NCI-H460 (cell line): Measurements from ENCODE around the gene LRRC28. TPM values are rescaled to one million over a fixed set of nuclear protein-coding genes. Genes with fewer than 3 reads are reported as not detected.

Experiments
- DNase-seq: peaks from one replicate; pipeline ENCODE4 v3.0.0-alpha.2; 2016; ENCODE audit warnings: low read depth; ENCODE audit errors: extremely low read depth
- total RNA-seq: library from RNA; depleted of rRNA; stranded (reverse); fragments of >200 nt; shearing (Covaris generic); gene quantifications from 2 replicates; pipeline ENCODE4 v1.2.3, GENCODE V29; 2014

LRRC28 gene
- total RNA-seq, 1 experiment from 2014 or later, result 21.6 TPM

- no peak for DNase-seq
Observed at GRCh38 chr15:99296386-99296785, 45.1 kb downstream of the LRRC28 start.

- no peak for DNase-seq
Observed at GRCh38 chr15:99303907-99304306, 52.6 kb downstream of the LRRC28 start.

GRCh38 chr15:99305761-99306505, 54.7 kb downstream of the LRRC28 start:
- DNase-seq, result no peak

- no peak for DNase-seq
Observed at GRCh38 chr15:99306694-99307338, 55.5 kb downstream of the LRRC28 start.

GRCh38 chr15:99307735-99308134, 56.5 kb downstream of the LRRC28 start:
- DNase-seq, result no peak

DNA sequence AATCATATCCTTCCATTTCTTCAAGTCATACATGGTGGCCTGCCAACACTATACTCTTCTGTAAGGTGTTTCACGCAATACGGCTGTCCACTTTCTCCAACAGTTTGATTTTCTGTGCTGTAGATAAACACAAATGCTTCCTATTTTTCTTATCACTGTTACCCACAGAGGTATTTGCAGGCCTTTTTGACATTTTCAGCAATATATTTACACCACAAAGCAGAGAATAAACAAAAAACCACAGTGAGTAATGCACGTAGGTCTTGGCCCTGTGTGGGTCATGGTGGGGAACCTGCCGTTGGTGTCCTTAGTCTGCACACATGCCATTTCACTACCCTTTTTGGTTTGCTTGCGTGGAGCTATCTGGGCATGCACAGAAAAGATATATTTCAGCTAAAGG, 59.5 kb downstream of the LRRC28 start:
- no peak for DNase-seq

- no peak for DNase-seq
Observed at GRCh38 chr15:99312228-99312627, 60.9 kb downstream of the LRRC28 start.

- DNase-seq, result no peak
Observed at GRCh38 chr15:99312794-99313193, 61.5 kb downstream of the LRRC28 start.

DNA sequence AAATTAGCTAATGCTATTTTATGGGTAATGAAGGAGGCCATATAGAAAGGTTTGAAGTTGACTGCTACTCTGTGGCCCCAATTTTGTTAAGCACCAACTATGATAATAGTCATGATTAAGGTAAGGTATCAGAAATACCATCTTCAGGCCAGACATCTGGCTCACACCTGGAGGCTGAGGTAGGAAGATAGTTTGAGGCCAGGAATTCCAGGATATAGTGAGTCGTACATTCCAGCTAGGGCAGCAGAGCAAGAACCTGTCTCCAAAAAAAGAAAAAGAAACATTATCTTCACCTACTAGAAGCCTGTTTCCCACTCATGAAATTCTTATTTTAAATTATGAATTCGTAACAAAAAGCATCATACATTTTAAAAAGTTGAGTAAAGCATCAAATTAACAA, 64.4 kb downstream of the LRRC28 start:
- DNase-seq, result no peak

DNA sequence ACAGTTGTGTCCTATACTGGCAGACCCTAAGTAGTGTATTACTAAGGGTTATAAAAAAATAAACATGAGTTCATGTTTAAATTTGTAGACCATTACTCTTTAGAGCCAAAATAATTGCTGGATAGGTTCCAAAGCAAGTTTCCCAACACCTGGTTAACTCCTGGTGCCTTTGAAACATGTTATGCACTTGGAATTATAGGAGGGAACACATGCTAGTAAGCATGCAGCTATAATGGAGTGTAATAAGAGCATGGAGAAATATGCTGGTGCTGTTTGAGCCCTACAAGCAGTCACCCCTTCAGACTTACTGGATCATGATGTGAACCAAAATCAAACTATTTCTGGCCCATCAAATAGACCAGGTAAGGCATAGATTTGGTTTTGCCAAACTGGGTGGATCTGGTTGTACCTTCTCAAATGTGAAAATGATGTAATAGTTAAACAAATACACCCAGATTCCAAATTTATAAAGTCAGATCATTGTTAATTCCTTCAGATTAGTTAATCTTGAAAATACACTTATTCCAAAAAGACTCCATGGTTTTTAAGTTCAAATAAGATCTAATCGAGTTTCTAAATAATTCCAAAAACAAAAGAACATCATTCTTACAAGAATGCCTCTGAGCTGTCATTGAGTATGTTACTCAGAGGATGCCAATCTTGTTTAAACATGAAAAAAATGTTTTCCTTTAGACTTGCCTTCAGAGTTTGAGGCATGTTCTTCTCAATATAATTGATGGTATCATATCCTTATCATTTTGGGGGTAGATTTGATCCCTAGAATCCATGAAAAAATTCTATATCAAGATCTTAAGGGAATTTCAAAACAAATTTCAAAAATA, 69.3 kb downstream of the LRRC28 start:
- DNase-seq, result no peak

DNA sequence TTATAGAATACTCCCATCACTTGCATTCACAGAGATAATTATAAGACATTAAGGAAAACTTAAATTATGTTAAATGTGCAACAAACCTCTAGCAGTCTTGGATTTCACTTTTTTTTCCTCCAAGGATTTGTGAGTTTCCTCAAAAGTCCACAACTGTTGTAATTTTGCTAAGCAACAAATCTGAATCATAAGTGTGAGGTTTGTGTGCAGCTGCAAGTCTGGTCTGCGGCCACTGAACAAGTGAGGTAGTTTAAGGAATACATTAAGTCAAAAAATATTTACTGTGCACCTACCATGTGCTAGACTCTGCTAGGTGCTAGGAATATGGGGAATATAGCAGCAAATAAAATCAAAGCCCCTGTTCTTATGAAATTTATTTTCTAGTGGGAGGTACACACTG, 70.2 kb downstream of the LRRC28 start:
- DNase-seq, result no peak

GRCh38 chr15:99322643-99323405, 71.5 kb downstream of the LRRC28 start:
- DNase-seq, result no peak

DNA sequence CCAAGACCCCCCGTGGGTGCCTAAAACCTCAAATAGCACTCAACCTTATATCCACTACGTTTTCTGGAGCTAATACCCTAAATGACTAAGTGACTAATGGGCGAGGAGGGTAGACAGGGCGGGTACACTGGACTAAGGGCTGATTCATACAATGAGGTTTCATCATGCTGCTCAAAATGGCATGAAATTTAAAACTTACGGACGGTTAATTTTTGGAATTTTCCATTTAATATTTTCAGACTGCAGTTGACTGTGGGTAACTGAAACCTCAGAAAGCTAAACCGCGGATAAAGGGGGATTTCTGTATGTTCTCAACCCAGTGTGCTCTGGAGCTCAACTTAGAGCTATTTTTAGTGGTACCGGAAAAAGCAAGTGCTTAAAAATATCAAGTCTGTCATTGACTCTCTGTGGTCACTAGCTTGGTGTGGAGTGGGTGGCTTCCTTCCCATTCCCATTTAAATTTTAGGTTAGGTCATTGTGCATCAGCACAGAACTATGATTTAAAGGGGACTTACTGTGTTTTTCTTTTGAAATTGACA, 72.9 kb downstream of the LRRC28 start:
- peak; percentile 21 for DNase-seq

GRCh38 chr15:99324700-99325099, 73.4 kb downstream of the LRRC28 start:
- DNase-seq, result no peak

DNA sequence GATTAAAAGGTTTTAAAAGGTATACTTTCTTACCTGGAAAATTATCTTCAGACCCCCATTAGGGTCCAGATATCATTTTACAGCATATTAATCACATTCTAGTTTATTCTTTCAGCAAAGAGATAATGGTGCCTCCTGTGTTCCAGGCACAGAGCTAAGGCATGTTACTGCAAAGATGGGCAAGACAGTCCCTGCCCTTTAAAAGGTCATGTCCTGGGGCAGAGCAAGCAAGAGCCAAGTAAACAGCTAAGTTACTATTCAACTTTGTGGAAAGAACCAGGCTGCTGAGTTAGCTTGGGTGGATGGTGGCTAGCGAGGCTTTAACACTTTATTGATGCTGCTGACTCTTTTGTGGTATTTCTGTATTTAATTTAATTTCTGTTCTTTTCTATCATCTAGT, 75.0 kb downstream of the LRRC28 start:
- DNase-seq, result no peak

- DNase-seq, result no peak
Observed at GRCh38 chr15:99328106-99329072, 77.1 kb downstream of the LRRC28 start.

GRCh38 chr15:99331381-99331780, 80.1 kb downstream of the LRRC28 start:
- no peak for DNase-seq

DNA sequence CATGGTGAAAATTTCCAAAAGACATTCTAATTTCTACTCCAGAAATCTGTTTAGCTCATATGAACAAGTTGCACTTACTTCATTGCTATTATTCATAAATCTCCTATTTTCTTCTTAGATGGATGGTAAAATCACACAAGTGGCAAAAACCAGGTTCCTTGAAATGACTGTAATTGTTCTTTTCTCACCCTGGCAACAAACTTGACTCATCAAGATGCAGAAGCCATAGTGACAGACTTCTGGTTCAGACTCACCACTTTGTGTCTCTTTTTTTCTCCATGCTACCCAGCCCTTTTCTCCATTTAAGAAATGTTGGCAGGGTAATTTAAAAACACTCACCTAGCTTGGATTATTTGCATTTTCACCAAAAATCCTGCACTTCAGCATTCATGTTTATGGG, 82.1 kb downstream of the LRRC28 start:
- no peak for DNase-seq

- DNase-seq, result no peak
Observed at GRCh38 chr15:99333981-99334380, 82.7 kb downstream of the LRRC28 start.
